Activated CD4-positive, alpha-beta T cell treated with anti-CD3 and anti-CD28 coated beads, Interleukin-2, amount 10 ng/mL, durations not matched to agents 24 days and 14 days (primary cell): ENCODE data around the gene PLA2G10. TPM values are rescaled to one million over a fixed set of nuclear protein-coding genes. Genes with fewer than 3 reads are reported as not detected.
A peak's percentile ranks its signal among the peaks of the same experiment; 100 is the strongest.
"Not testable (repeated sequence)": the region's sequence is repeated elsewhere in the genome, so short reads cannot be mapped to it uniquely, and the experiment has no call there.

Experiments
- DNase-seq: peaks from one replicate; pipeline ENCODE4 v3.0.0; 2022
- H3K27ac Mint-ChIP-seq: one replicate; pipeline ENCODE4 v1.8.0; 2022; ENCODE audit warnings: mild to moderate bottlenecking, mixed read lengths
- H3K27me3 Mint-ChIP-seq: one replicate; pipeline ENCODE4 v1.8.0; 2022; ENCODE audit warnings: mixed read lengths
- H3K36me3 Mint-ChIP-seq: one replicate; pipeline ENCODE4 v1.8.0; 2022; ENCODE audit warnings: low read depth, mild to moderate bottlenecking, mixed read lengths
- H3K4me1 Mint-ChIP-seq: one replicate; pipeline ENCODE4 v1.8.0; 2021; ENCODE audit warnings: mixed read lengths
- H3K4me3 Mint-ChIP-seq: one replicate; pipeline ENCODE4 v1.8.0; 2022; ENCODE audit warnings: mild to moderate bottlenecking, moderate library complexity, mixed read lengths
- H3K9me3 Mint-ChIP-seq: one replicate; pipeline ENCODE4 v1.8.0; 2021; ENCODE audit warnings: mixed read lengths
- intact Hi-C: fragments of 100-400 bp; cut with micrococcal nuclease; formaldehyde crosslinking; loops from one replicate; pipeline ENCODE4 v1.15.1; 2023
- total RNA-seq: library from RNA; stranded (reverse); gene quantifications from 2 replicates; pipeline ENCODE4 v1.2.3, GENCODE V29; 2022

PLA2G10 gene
- total RNA-seq, 1 donor from 2014 or later: not detected

GRCh38 chr16:14640538-14640937, 53.6 kb downstream of the PLA2G10 start:
- H3K36me3 Mint-ChIP-seq: peaks cover 31% of the 10 kb centered on the region
- H3K4me1 Mint-ChIP-seq: peaks cover 32% of the 10 kb centered on the region
- H3K27ac Mint-ChIP-seq: no peak overlapping the region
- no peak for DNase-seq
- intact Hi-C loops: no loop called here
- no peaks in the 10 kb centered on the region for H3K27me3 Mint-ChIP-seq
- H3K4me3 Mint-ChIP-seq: no peak overlapping the region
- H3K9me3 Mint-ChIP-seq: no peaks in the 10 kb centered on the region

DNA sequence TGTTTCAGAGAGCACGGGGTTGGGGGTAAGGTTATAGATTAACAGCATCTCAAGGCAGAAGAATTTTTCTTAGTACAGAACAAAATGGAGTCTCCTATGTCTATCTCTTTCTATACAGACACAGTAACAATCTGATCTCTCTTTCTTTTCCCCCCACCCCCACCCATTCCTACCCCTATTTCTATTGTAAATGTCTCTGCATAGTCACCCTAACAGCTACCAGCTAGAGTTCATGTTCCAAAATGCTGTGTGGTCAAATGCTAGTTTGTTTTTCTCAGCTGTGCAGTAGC, 57.2 kb downstream of the PLA2G10 start:
- H3K27ac Mint-ChIP-seq, H3K9me3 Mint-ChIP-seq, H3K27me3 Mint-ChIP-seq, DNase-seq, intact Hi-C loops, H3K4me3 Mint-ChIP-seq: not testable (repeated sequence)
- H3K36me3 Mint-ChIP-seq: peaks cover 30% of the 10 kb centered on the region
- peaks cover 48% of the 10 kb centered on the region for H3K4me1 Mint-ChIP-seq

- H3K27me3 Mint-ChIP-seq, DNase-seq, H3K4me3 Mint-ChIP-seq, H3K27ac Mint-ChIP-seq, H3K9me3 Mint-ChIP-seq, intact Hi-C loops: not testable (repeated sequence)
- Mint-ChIP-seq H3K36me3 (peaks cover 29% of the 10 kb centered on the region), H3K4me1 (peaks cover 49% of the 10 kb centered on the region)
Observed at GRCh38 chr16:14636179-14636950, 57.7 kb downstream of the PLA2G10 start.

GRCh38 chr16:14635395-14636165, 58.5 kb downstream of the PLA2G10 start:
- Mint-ChIP-seq H3K9me3 (no peaks in the 10 kb centered on the region), H3K4me1 (peaks cover 45% of the 10 kb centered on the region), H3K27ac (no peak overlapping the region), H3K4me3 (no peak overlapping the region), H3K27me3 (no peaks in the 10 kb centered on the region), H3K36me3 (peaks cover 24% of the 10 kb centered on the region)
- intact Hi-C loops: no loop called here
- no peak for DNase-seq

DNA sequence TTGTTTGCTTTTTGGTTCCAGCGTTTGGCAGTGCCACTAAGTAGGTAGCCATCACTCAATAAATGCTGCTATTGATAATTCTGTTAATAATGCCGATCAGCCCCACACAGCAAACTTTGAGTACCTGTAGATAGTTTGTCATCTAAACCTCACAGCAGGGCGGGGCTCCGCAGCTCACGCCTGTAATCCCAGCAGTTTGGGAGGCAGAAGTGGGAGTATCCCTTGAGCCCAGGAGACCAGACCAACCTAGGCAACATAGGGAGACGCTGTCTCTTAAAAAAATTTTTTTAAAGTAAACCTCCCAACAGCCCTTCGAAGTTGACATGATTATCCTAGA, 59.8 kb downstream of the PLA2G10 start:
- Mint-ChIP-seq H3K27ac (peak overlapping the region; percentile 100), H3K36me3 (peaks cover 18% of the 10 kb centered on the region), H3K27me3 (no peaks in the 10 kb centered on the region), H3K9me3 (peaks cover 3% of the 10 kb centered on the region), H3K4me3 (peak overlapping the region; percentile 100), H3K4me1 (peaks cover 39% of the 10 kb centered on the region)
- DNase-seq: no peak
- intact Hi-C loops: loop anchor here (5.0 kb wide), 2 partner anchors 712 to 1008 kb away; partner anchors contain the start of genes ERCC4 and MARF1

DNA sequence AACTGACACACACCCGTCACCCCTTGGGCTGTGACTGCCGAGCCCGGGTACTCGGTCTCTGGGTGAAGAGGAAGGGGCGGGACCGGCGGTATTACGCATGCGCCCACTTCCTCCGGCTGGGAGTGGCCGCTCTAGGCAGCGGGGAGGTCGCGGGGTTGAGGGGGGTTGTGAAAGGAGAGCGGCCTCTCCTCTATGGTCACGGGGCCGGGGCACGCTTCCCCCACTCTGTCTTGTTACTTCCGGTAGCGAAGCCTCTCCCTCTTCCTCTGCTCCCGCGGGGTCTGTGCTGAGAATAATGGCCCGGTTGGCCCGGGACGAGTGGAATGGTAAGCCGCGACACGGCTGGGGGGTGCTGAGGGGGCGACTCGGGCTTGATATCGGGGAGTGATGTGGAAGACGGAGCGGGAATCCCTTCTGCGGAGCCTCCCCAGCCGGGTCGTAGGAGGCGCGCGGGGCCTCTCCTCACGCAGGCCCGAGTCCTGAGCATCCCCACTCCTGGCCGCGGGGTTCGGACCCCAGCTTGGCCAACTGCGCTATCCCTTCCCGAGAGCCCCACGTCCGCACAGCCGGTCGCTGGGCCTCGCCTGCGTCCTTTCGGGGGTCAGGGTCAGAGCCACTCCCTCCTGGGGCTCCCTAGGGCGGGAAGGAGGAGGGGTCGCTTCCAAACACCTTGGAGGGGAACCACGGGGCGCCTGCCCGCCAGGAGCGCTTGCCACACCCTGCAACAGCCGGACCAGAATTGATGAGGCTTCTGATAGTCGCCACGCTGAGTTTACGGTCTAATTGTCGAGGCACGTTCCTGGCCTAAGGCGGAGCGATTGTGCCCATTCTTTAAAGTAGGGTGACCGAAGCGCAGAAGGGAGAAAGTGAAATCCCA, 61.2 kb downstream of the PLA2G10 start, which contains the start of gene BFAR:
BFAR (plus strand) TSS at position 259 of the 877 bp plus-strand sequence. CDS start 11,396 bp downstream, outside the sequence.
- peak; percentile 100 for DNase-seq
- peaks cover 46% of the 10 kb centered on the region for H3K4me1 Mint-ChIP-seq
- no peaks in the 10 kb centered on the region for H3K27me3 Mint-ChIP-seq
- H3K9me3 Mint-ChIP-seq: peaks cover 3% of the 10 kb centered on the region
- intact Hi-C loops: loop anchor here (5.0 kb wide), 2 partner anchors 711 to 1009 kb away; partner anchors contain the start of genes ERCC4 and MARF1
- H3K36me3 Mint-ChIP-seq: peaks cover 16% of the 10 kb centered on the region
- peak within 1 kb of the TSS; percentile 100 for H3K4me3 Mint-ChIP-seq
- peak within 1 kb of the TSS; percentile 100 for H3K27ac Mint-ChIP-seq

DNA sequence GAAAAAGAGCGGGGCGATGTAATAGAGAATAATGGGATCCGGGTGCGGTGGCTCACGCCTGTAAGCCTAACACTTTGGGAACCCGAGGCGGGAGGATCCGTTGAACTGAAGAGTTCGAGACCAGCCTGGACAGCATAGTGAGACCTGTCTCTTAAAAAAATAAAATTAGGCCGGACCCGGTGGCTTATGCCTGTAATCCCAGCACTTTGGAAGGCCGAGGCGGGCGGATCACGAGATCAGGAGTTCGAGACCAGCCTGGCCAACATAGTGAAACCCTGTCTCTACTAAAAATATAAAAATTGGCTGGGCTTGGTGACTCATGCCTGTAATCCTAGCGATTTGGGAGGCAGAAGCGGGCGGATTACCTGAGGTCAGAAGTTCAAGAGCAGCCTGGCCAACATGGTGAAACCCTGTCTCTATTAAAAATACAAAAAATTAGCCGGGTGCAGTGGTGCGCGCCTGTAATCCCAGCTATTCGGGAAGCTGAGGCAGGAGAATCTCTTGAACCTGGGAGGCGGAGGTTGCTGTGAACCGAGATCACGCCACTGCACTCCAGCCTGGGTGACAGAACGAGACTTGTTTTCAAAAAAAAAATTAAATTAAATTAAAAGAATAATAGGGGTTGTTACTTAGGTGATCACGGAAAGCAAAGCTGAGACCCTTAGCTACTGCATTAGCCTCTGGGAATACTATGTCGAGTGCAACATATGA, 63.3 kb downstream of the PLA2G10 start:
- not testable (repeated sequence) for H3K27me3 Mint-ChIP-seq, DNase-seq, H3K9me3 Mint-ChIP-seq
- peaks cover 29% of the 10 kb centered on the region for H3K36me3 Mint-ChIP-seq
- peak overlapping the region; percentile 95 for H3K4me3 Mint-ChIP-seq
- intact Hi-C loops: loop anchor here (1.0 to 5.0 kb wide), 3 partner anchors 345 to 1012 kb away; partner anchors contain the start of genes ERCC4 and MARF1
- H3K4me1 Mint-ChIP-seq: peaks cover 42% of the 10 kb centered on the region
- peak overlapping the region; percentile 96 for H3K27ac Mint-ChIP-seq

- peak within 1 kb of the TSS; percentile 95 for H3K4me3 Mint-ChIP-seq
- H3K9me3 Mint-ChIP-seq: peaks cover 3% of the 10 kb centered on the region
- peaks cover 43% of the 10 kb centered on the region for H3K4me1 Mint-ChIP-seq
- peak; percentile 99 for DNase-seq
- no peaks in the 10 kb centered on the region for H3K27me3 Mint-ChIP-seq
- intact Hi-C loops: loop anchor here (1.0 to 5.0 kb wide), 4 partner anchors 329 to 1012 kb away; partner anchors contain the start of genes ERCC4 and MARF1
- H3K27ac Mint-ChIP-seq: peak within 1 kb of the TSS; percentile 96
- peaks cover 34% of the 10 kb centered on the region for H3K36me3 Mint-ChIP-seq
Observed at GRCh38 chr16:14629919-14630619, 64.0 kb downstream of the PLA2G10 start, which contains the start of gene PARN. Gene PARN (minus strand): TSS chr16:14630260. CDS start chr16:14630125, 135 bp downstream.

GRCh38 chr16:14629612-14629918, 64.5 kb downstream of the PLA2G10 start:
- no peaks in the 10 kb centered on the region for H3K27me3 Mint-ChIP-seq
- peak overlapping the region; percentile 95 for H3K4me3 Mint-ChIP-seq
- no peak for DNase-seq
- H3K27ac Mint-ChIP-seq: peak overlapping the region; percentile 96
- H3K36me3 Mint-ChIP-seq: peaks cover 38% of the 10 kb centered on the region
- peaks cover 39% of the 10 kb centered on the region for H3K4me1 Mint-ChIP-seq
- intact Hi-C loops: loop anchor here (2.0 kb wide), 1 partner anchor 329 kb away; no protein-coding TSS in a partner anchor
- H3K9me3 Mint-ChIP-seq: peaks cover 3% of the 10 kb centered on the region

DNA sequence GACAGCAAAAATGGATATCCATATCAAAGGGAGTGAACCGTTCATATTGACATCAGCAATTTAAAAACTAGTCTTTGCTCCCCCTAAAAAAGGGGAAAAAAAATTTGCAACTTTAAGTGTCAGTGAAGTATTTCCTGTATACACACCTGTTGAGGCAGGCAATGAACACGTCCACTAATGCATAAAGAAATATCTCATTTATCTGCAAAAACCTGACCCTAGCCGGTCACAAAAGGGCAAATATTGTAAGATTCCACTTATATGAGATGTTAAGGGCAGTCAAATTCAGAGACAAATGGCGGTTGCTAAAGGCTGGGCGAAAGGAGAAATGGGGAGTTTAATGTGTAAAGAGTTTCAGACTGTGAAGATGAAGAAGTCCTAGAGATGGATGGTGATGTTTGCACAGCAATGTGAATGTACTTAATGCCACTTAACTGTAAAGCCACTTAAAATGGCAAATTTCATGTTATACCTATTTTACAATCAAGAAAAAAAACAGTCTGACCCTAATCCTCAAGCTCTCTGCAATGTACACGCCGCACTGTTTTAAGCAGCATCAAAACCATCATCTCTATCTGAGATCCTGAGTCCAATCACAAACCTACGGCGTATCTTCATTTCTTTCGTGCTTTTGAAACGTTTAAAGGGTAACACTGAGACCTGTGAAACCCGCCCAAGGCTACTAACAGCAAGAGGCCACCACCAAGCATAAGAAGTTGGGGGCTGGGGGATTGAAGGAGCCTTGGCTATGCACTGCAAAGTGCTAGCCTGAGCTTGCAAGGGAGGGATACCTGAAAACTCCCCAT, 65.1 kb downstream of the PLA2G10 start:
- Mint-ChIP-seq H3K9me3 (peaks cover 3% of the 10 kb centered on the region), H3K4me3 (peak overlapping the region; percentile 95), H3K36me3 (peaks cover 40% of the 10 kb centered on the region), H3K27ac (peak overlapping the region; percentile 96), H3K4me1 (peaks cover 34% of the 10 kb centered on the region), H3K27me3 (no peaks in the 10 kb centered on the region)
- DNase-seq: peak; percentile 58
- intact Hi-C loops: loop anchor here (2.0 kb wide), 1 partner anchor 328 kb away; no protein-coding TSS in a partner anchor

DNA sequence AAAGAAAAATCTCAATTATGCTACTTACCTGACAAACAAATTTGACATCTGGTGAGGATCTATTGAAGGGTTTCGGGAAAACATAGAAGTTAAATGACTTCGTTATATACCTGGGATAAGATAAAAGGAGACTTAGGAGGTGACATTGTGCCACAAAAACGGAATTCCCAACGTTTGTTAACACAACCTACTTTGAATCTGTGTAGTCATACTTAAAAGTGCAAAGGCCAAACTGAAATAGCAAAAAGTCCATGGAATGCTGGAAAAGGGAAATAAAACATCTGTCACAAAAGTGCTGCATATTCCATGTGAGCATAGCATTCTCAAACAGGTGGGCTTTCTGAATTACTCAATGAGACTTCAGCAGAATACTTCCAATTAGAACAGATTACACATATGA, 67.0 kb downstream of the PLA2G10 start:
- Mint-ChIP-seq H3K4me3 (no peak overlapping the region), H3K27me3 (no peaks in the 10 kb centered on the region), H3K27ac (no peak overlapping the region), H3K4me1 (peaks cover 30% of the 10 kb centered on the region), H3K9me3 (peaks cover 3% of the 10 kb centered on the region), H3K36me3 (peaks cover 43% of the 10 kb centered on the region)
- no peak for DNase-seq
- intact Hi-C loops: no loop called here
